T-helper 17 cell (primary cell): Measurements from ENCODE around the gene SUCLG1. TPM values are rescaled to one million over a fixed set of nuclear protein-coding genes. Genes with fewer than 3 reads are reported as not detected.
"Not testable (repeated sequence)": the region's sequence is repeated elsewhere in the genome, so short reads cannot be mapped to it uniquely, and the experiment has no call there.

Source experiments
- ATAC-seq: fragments of 150-1000 bp; cut with Tn5 transposase; 2 replicates; pipeline ENCODE4 v1.10.0; 2021; ENCODE audit warnings: mild to moderate bottlenecking, moderate library complexity
- DNase-seq, 3 donors: peaks; one replicate each; pipeline versions ENCODE4 v3.0.0 to v3.0.0-alpha.2; 2020 to 2021
- H3K9me3 ChIP-seq: one replicate; pipeline ENCODE4 v1.7.0; 2013; ENCODE audit warnings: low read length, mild to moderate bottlenecking; ENCODE audit not compliant: control insufficient read depth, poor library complexity, severe bottlenecking
- H3K27ac Mint-ChIP-seq: one replicate; pipeline ENCODE4 v1.8.0; 2022; ENCODE audit warnings: mild to moderate bottlenecking, moderate library complexity, mixed read lengths
- H3K27me3 Mint-ChIP-seq: one replicate; pipeline ENCODE4 v1.8.0; 2022; ENCODE audit warnings: mixed read lengths
- H3K36me3 Mint-ChIP-seq: one replicate; pipeline ENCODE4 v1.8.0; 2022; ENCODE audit warnings: low read depth, mixed read lengths
- H3K4me1 Mint-ChIP-seq: one replicate; pipeline ENCODE4 v1.8.0; 2022; ENCODE audit warnings: mild to moderate bottlenecking, mixed read lengths
- H3K4me3 Mint-ChIP-seq: one replicate; pipeline ENCODE4 v1.8.0; 2022; ENCODE audit warnings: mild to moderate bottlenecking, moderate library complexity, mixed read lengths
- total RNA-seq, 4 donors: library from RNA in 2 of 4; stranded (reverse) in 2 of 4; gene quantifications; one replicate each; pipeline ENCODE4 v1.2.3 and lab custom pipeline; 2022 to 2026

The SUCLG1 gene
- total RNA-seq, 2 donors from 2014 or later: 45.8 to 51.1 TPM

GRCh38 chr2:84483320-84483719, 24.2 kb upstream of the SUCLG1 start:
- no peak overlapping the region for H3K27ac Mint-ChIP-seq
- ATAC-seq: no peak
- H3K9me3 ChIP-seq: no peaks in the 10 kb centered on the region
- DNase-seq: no peak
- H3K4me1 Mint-ChIP-seq: peaks cover 12% of the 10 kb centered on the region
- H3K27me3 Mint-ChIP-seq: no peaks in the 10 kb centered on the region
- no peak overlapping the region for H3K4me3 Mint-ChIP-seq
- peaks cover 8% of the 10 kb centered on the region for H3K36me3 Mint-ChIP-seq

GRCh38 chr2:84482603-84483002, 23.5 kb upstream of the SUCLG1 start:
- ATAC-seq (no peak), DNase-seq (no peak)
- H3K9me3 ChIP-seq: no peaks in the 10 kb centered on the region
- no peaks in the 10 kb centered on the region for H3K27me3 Mint-ChIP-seq
- peaks cover 12% of the 10 kb centered on the region for H3K4me1 Mint-ChIP-seq
- H3K4me3 Mint-ChIP-seq: no peak overlapping the region
- peaks cover 8% of the 10 kb centered on the region for H3K36me3 Mint-ChIP-seq
- H3K27ac Mint-ChIP-seq: no peak overlapping the region

- peak; percentile 40 for ATAC-seq
- Mint-ChIP-seq H3K27me3 (no peaks in the 10 kb centered on the region), H3K36me3 (peaks cover 8% of the 10 kb centered on the region), H3K27ac (peak overlapping the region; percentile 56), H3K4me1 (peaks cover 12% of the 10 kb centered on the region), H3K4me3 (peak overlapping the region; percentile 3)
- DNase-seq: no peak
- peaks cover 1% of the 10 kb centered on the region for H3K9me3 ChIP-seq
Observed at GRCh38 chr2:84481702-84482101, 22.6 kb upstream of the SUCLG1 start.

- no peak overlapping the region for H3K27ac Mint-ChIP-seq
- DNase-seq (no peak), ATAC-seq (no peak)
- no peaks in the 10 kb centered on the region for H3K27me3 Mint-ChIP-seq
- H3K4me3 Mint-ChIP-seq: no peak overlapping the region
- peaks cover 4% of the 10 kb centered on the region for H3K36me3 Mint-ChIP-seq
- peaks cover 10% of the 10 kb centered on the region for H3K4me1 Mint-ChIP-seq
- H3K9me3 ChIP-seq: peaks cover 4% of the 10 kb centered on the region
Observed at GRCh38 chr2:84478867-84479266, 19.8 kb upstream of the SUCLG1 start.

- peaks cover 10% of the 10 kb centered on the region for H3K4me1 Mint-ChIP-seq
- H3K36me3 Mint-ChIP-seq: peaks cover 4% of the 10 kb centered on the region
- H3K27ac Mint-ChIP-seq: no peak overlapping the region
- no peaks in the 10 kb centered on the region for H3K27me3 Mint-ChIP-seq
- H3K4me3 Mint-ChIP-seq: no peak overlapping the region
- ATAC-seq: no peak
- H3K9me3 ChIP-seq: peaks cover 4% of the 10 kb centered on the region
- DNase-seq: no peak
Observed at GRCh38 chr2:84477886-84478285, 18.8 kb upstream of the SUCLG1 start.

GRCh38 chr2:84474176-84474575, 15.1 kb upstream of the SUCLG1 start:
- Mint-ChIP-seq H3K27me3 (peaks cover 5% of the 10 kb centered on the region), H3K4me3 (no peak overlapping the region), H3K27ac (no peak overlapping the region), H3K4me1 (no peaks in the 10 kb centered on the region), H3K36me3 (peaks cover 4% of the 10 kb centered on the region)
- ATAC-seq: no peak
- peaks cover 4% of the 10 kb centered on the region for H3K9me3 ChIP-seq
- no peak for DNase-seq

GRCh38 chr2:84472856-84473565, 13.9 kb upstream of the SUCLG1 start:
- DNase-seq (no peak), ATAC-seq (no peak)
- peaks cover 4% of the 10 kb centered on the region for H3K9me3 ChIP-seq
- Mint-ChIP-seq H3K27me3 (peaks cover 5% of the 10 kb centered on the region), H3K4me3 (no peak overlapping the region), H3K4me1 (no peaks in the 10 kb centered on the region), H3K36me3 (peaks cover 4% of the 10 kb centered on the region), H3K27ac (no peak overlapping the region)

GRCh38 chr2:84472423-84472822, 13.3 kb upstream of the SUCLG1 start:
- H3K36me3 Mint-ChIP-seq, H3K4me1 Mint-ChIP-seq, ATAC-seq, H3K9me3 ChIP-seq, DNase-seq, H3K27ac Mint-ChIP-seq, H3K27me3 Mint-ChIP-seq, H3K4me3 Mint-ChIP-seq: not testable (repeated sequence)

- no peak overlapping the region for H3K27ac Mint-ChIP-seq
- H3K36me3 Mint-ChIP-seq: peaks cover 2% of the 10 kb centered on the region
Observed at GRCh38 chr2:84467389-84467788, 8.3 kb upstream of the SUCLG1 start.

GRCh38 chr2:84461310-84461709, 2.2 kb upstream of the SUCLG1 start:
- H3K27ac Mint-ChIP-seq: no peak overlapping the region
- H3K9me3 ChIP-seq: no peaks in the 10 kb centered on the region
- peaks cover 33% of the 10 kb centered on the region for H3K4me1 Mint-ChIP-seq
- peaks cover 10% of the 10 kb centered on the region for H3K36me3 Mint-ChIP-seq
- DNase-seq: no peak
- no peak overlapping the region for H3K4me3 Mint-ChIP-seq
- no peak for ATAC-seq
- H3K27me3 Mint-ChIP-seq: no peaks in the 10 kb centered on the region

More at GRCh38 chr2:84467389-84467788, 8.3 kb upstream of the SUCLG1 start:
- no peak for ATAC-seq
- no peak for DNase-seq
- Mint-ChIP-seq H3K4me3 (no peak overlapping the region), H3K4me1 (peaks cover 8% of the 10 kb centered on the region), H3K27me3 (peaks cover 5% of the 10 kb centered on the region)
- H3K9me3 ChIP-seq: no peaks in the 10 kb centered on the region

- H3K9me3 ChIP-seq: no peaks in the 10 kb centered on the region
- peaks cover 36% of the 10 kb centered on the region for H3K4me1 Mint-ChIP-seq
- ATAC-seq: no peak
- no peak overlapping the region for H3K27ac Mint-ChIP-seq
- H3K27me3 Mint-ChIP-seq: no peaks in the 10 kb centered on the region
- peaks cover 10% of the 10 kb centered on the region for H3K36me3 Mint-ChIP-seq
- no peak for DNase-seq
- H3K4me3 Mint-ChIP-seq: no peak overlapping the region
Observed at GRCh38 chr2:84460670-84461069, 1.6 kb upstream of the SUCLG1 start.

- no peaks in the 10 kb centered on the region for H3K9me3 ChIP-seq
- Mint-ChIP-seq H3K4me3 (peak overlapping the region; percentile 100), H3K36me3 (peaks cover 10% of the 10 kb centered on the region), H3K4me1 (peaks cover 36% of the 10 kb centered on the region), H3K27ac (peak overlapping the region; percentile 99), H3K27me3 (no peaks in the 10 kb centered on the region)
- DNase-seq (no peak), ATAC-seq (no peak)
Observed at GRCh38 chr2:84459944-84460429, 907 bp upstream of the SUCLG1 start.

- H3K36me3 Mint-ChIP-seq: peaks cover 7% of the 10 kb centered on the region
Observed at GRCh38 chr2:84458551-84459017, 496 bp downstream of the SUCLG1 start.

GRCh38 chr2:84457686-84458085, 1.4 kb downstream of the SUCLG1 start:
- peaks cover 34% of the 10 kb centered on the region for H3K4me1 Mint-ChIP-seq
- H3K36me3 Mint-ChIP-seq: peaks cover 7% of the 10 kb centered on the region
- H3K27me3 Mint-ChIP-seq: no peaks in the 10 kb centered on the region
- peak overlapping the region; percentile 99 for H3K27ac Mint-ChIP-seq
- ATAC-seq (no peak), DNase-seq (no peak)
- H3K9me3 ChIP-seq: no peaks in the 10 kb centered on the region
- peak overlapping the region; percentile 100 for H3K4me3 Mint-ChIP-seq

More at GRCh38 chr2:84458551-84459017, 496 bp downstream of the SUCLG1 start:
- peaks cover 32% of the 10 kb centered on the region for H3K4me1 Mint-ChIP-seq
- H3K27me3 Mint-ChIP-seq: no peaks in the 10 kb centered on the region
- H3K27ac Mint-ChIP-seq: peak overlapping the region; percentile 99
- no peaks in the 10 kb centered on the region for H3K9me3 ChIP-seq
- ATAC-seq: peak; percentile 14
- no peak for DNase-seq
- H3K4me3 Mint-ChIP-seq: peak overlapping the region; percentile 100
